Activated B cell treated with CpG ODN at 0.5 μM for 24 hours (primary cell): ENCODE results near the gene LTBR. TPM values are rescaled to one million over a fixed set of nuclear protein-coding genes. Genes with fewer than 3 reads are reported as not detected.

Source experiments
- ATAC-seq: fragments of 200-7000 bp; cut with Tn5 transposase; one replicate; pipeline ENCODE4 v1.10.0; 2021; ENCODE audit warnings: low read depth, mild to moderate bottlenecking, moderate library complexity
- CTCF ChIA-PET: fragments of 350-600 bp; sonication (Branson Sonifier 250); formaldehyde crosslinking; loops from one replicate; lab custom pipeline; 2021; ENCODE audit warnings: antibody characterized with exemption; lab: Charles Lee
- POLR2A ChIA-PET: fragments of 350-600 bp; sonication (Branson Sonifier 250); formaldehyde crosslinking; loops from one replicate; lab custom pipeline; 2021; ENCODE audit warnings: antibody characterized with exemption; lab: Charles Lee
- DNase-seq: peaks from one replicate; pipeline ENCODE4 v3.0.0; 2022
- H3K27ac Mint-ChIP-seq: one replicate; pipeline ENCODE4 v1.8.0; 2020; ENCODE audit warnings: mixed read lengths
- H3K27me3 Mint-ChIP-seq: one replicate; pipeline ENCODE4 v1.8.0; 2021; ENCODE audit warnings: mixed read lengths
- H3K36me3 Mint-ChIP-seq: one replicate; pipeline ENCODE4 v1.8.0; 2021; ENCODE audit warnings: low read depth, mixed read lengths
- H3K4me1 Mint-ChIP-seq: one replicate; pipeline ENCODE4 v1.8.0; 2021; ENCODE audit warnings: mixed read lengths
- H3K4me3 Mint-ChIP-seq: one replicate; pipeline ENCODE4 v1.8.0; 2020; ENCODE audit warnings: mild to moderate bottlenecking, mixed read lengths
- H3K9me3 Mint-ChIP-seq: one replicate; pipeline ENCODE4 v1.8.0; 2020; ENCODE audit warnings: mixed read lengths
- intact Hi-C: fragments of 100-400 bp; cut with micrococcal nuclease; formaldehyde crosslinking; loops from one replicate; pipeline ENCODE4 v1.15.1; 2024
- total RNA-seq: library from RNA; stranded (reverse); gene quantifications from 2 replicates; pipeline ENCODE4 v1.2.3, GENCODE V29; 2022
- TF ChIP-seq, protein P1 (sequence below): fragments of 200-600 bp; IDR thresholded peaks from one replicate; pipeline ENCODE4 v1.8.0; 2022; ENCODE audit warnings: antibody characterized with exemption, mild to moderate bottlenecking

The LTBR gene
- total RNA-seq, 1 donor from 2014 or later: 0.33 TPM

DNA sequence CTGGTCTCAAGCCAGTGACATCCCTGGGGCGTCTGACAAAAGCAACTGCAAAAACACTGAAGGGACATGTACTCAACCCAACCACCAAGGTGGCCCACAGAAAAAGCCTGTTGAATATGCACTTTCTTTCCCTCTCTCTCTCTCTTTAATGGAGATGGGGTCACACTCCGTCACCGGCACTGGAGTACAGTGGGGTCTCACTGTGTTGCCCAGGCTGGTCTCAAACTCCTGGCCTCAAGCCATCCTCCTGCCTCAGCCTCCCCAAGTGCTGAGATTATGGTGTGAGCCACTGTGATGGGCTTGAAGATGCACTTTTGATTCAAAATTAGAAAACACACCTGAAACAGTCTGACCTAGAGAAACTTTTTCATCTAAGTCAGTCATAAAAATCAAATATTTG, 53.6 kb downstream of the LTBR start:
- CTCF ChIA-PET: no interaction called here
- no peak for DNase-seq
- H3K27me3 Mint-ChIP-seq: no peaks in the 10 kb centered on the region
- no peak overlapping the region for H3K4me3 Mint-ChIP-seq
- H3K4me1 Mint-ChIP-seq: peaks cover 28% of the 10 kb centered on the region
- POLR2A ChIA-PET: interaction anchor here (2.7 kb wide), 1 partner anchor 14 kb away, joined by 16 read pairs; the partner anchor contains the start of gene TAPBPL
- H3K9me3 Mint-ChIP-seq: no peaks in the 10 kb centered on the region
- H3K36me3 Mint-ChIP-seq: no peaks in the 10 kb centered on the region
- H3K27ac Mint-ChIP-seq: no peak overlapping the region
- no peak for ATAC-seq
- TF ChIP-seq, protein P1, sequence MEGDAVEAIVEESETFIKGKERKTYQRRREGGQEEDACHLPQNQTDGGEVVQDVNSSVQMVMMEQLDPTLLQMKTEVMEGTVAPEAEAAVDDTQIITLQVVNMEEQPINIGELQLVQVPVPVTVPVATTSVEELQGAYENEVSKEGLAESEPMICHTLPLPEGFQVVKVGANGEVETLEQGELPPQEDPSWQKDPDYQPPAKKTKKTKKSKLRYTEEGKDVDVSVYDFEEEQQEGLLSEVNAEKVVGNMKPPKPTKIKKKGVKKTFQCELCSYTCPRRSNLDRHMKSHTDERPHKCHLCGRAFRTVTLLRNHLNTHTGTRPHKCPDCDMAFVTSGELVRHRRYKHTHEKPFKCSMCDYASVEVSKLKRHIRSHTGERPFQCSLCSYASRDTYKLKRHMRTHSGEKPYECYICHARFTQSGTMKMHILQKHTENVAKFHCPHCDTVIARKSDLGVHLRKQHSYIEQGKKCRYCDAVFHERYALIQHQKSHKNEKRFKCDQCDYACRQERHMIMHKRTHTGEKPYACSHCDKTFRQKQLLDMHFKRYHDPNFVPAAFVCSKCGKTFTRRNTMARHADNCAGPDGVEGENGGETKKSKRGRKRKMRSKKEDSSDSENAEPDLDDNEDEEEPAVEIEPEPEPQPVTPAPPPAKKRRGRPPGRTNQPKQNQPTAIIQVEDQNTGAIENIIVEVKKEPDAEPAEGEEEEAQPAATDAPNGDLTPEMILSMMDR: no peak
- intact Hi-C loops: no loop called here

DNA sequence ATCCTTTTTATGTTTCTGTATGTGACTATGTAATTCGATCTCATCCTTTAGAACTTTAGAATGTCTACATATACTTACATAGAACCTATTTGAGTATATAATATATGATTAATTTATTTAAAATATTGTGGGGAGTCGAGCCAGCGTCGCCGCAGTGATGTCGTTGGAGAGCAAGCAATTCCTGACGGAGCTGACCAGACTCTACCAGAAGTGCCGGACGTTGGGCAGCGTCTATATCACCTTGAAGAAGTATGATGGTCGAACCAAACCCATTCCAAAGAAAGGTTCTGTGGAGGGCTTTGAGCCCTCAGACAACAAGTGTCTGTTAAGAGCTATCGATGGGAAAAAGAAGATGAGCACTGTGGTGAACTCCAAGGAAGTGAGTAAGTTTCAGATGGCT, 54.4 kb downstream of the LTBR start:
- DNase-seq (no peak), ATAC-seq (no peak)
- H3K36me3 Mint-ChIP-seq: no peaks in the 10 kb centered on the region
- H3K4me3 Mint-ChIP-seq: no peak overlapping the region
- H3K27me3 Mint-ChIP-seq: no peaks in the 10 kb centered on the region
- H3K4me1 Mint-ChIP-seq: peaks cover 29% of the 10 kb centered on the region
- H3K9me3 Mint-ChIP-seq: no peaks in the 10 kb centered on the region
- ChIA-PET CTCF (interaction anchor here (1.0 to 1.4 kb wide), 2 partner anchors 15 to 27 kb away, joined by 3 to 6 read pairs; no protein-coding TSS in a partner anchor), POLR2A (interaction anchor here (0.7 to 2.7 kb wide), 5 partner anchors 10 to 771 kb away, joined by 3 to 16 read pairs (median 5); partner anchors contain the start of genes TAPBPL and VAMP1)
- TF ChIP-seq, protein P1: no peak
- intact Hi-C loops: no loop called here
- H3K27ac Mint-ChIP-seq: no peak overlapping the region

DNA sequence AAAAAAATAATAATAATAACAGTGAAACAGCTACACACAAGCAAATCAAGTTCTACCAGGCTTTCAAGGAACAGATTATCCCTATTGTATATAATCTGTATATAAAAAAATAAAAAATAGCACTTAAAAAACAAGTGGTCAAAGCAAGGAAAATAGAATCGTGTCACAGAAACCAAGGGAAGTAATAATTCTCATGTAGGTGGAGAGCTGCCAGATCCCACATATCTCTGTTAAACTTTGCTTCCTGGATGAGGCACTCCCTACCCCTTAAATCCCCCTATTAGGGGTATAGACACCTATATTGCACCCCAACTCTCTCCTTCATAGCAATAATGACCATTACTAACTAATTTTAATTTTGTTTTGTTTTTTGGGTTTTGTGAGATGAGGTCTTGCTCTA, 56.4 kb downstream of the LTBR start:
- peaks cover 40% of the 10 kb centered on the region for H3K4me1 Mint-ChIP-seq
- TF ChIP-seq, protein P1: no peak
- ATAC-seq (no peak), DNase-seq (no peak)
- H3K4me3 Mint-ChIP-seq: no peak overlapping the region
- no peak overlapping the region for H3K27ac Mint-ChIP-seq
- ChIA-PET POLR2A (interaction anchor here (0.7 to 2.7 kb wide), 3 partner anchors 12 to 31 kb away, joined by 5 to 16 read pairs (median 9); partner anchors contain the start of genes TAPBPL and VAMP1), CTCF (no interaction called here)
- no peaks in the 10 kb centered on the region for H3K27me3 Mint-ChIP-seq
- H3K36me3 Mint-ChIP-seq: peaks cover 4% of the 10 kb centered on the region
- intact Hi-C loops: no loop called here
- no peaks in the 10 kb centered on the region for H3K9me3 Mint-ChIP-seq

Other genes with a start within 250 kb of the LTBR start
- gene CD9, start 183.8 kb upstream of the LTBR start, total RNA-seq: 1.6 and 2.5 TPM in 2 replicates
- gene PLEKHG6, start 73.5 kb upstream of the LTBR start, total RNA-seq: not detected in 2 replicates
- 0.37 TPM in 1 of 2 replicates, not detected in the other for gene TNFRSF1A, start 42.1 kb upstream of the LTBR start, total RNA-seq
- gene SCNN1A, start 8.6 kb upstream of the LTBR start, total RNA-seq: not detected in 2 replicates
- 39.3 and 43.8 TPM in 2 replicates for gene CD27, start 60.8 kb downstream of the LTBR start, total RNA-seq
- 52.5 and 64.0 TPM in 2 replicates for gene TAPBPL, start 67.9 kb downstream of the LTBR start, total RNA-seq
- 32.9 and 34.5 TPM in 2 replicates for gene VAMP1, start 86.5 kb downstream of the LTBR start, total RNA-seq
- 130 and 145 TPM in 2 replicates for gene MRPL51, start 109.1 kb downstream of the LTBR start, total RNA-seq
- 38.4 and 40.9 TPM in 2 replicates for gene NCAPD2, start 109.9 kb downstream of the LTBR start, total RNA-seq
- gene GAPDH, start 150.4 kb downstream of the LTBR start, total RNA-seq: 1,003 and 1,033 TPM in 2 replicates
- gene IFFO1, start 171.9 kb downstream of the LTBR start, total RNA-seq: 23.6 and 25.9 TPM in 2 replicates
- gene NOP2, start 184.1 kb downstream of the LTBR start, total RNA-seq: 114 and 121 TPM in 2 replicates
- gene CHD4, start 223.2 kb downstream of the LTBR start, total RNA-seq: 342 and 345 TPM in 2 replicates